ENCODE results near the gene TMEM92.

- TF ChIP-seq CTCF (IDR thresholded peaks at IDR 0.05) (no peak), POLR2A (IDR thresholded peaks at IDR 0.05) (no peak), EP300 (IDR thresholded peaks at IDR 0.05) (no peak), POLR2AphosphoS5 (IDR thresholded peaks at IDR 0.05) (no peak)
These were observed 11.7 kb downstream of the TMEM92 start for GRCh38 chr17:50285941-50286340.
